ENCODE results near the gene PLXDC2. TPM values are rescaled to one million over a fixed set of nuclear protein-coding genes. Genes with fewer than 3 reads are reported as not detected.

PLXDC2 gene
- total RNA-seq, 4 donors from 2014 or later: 21.2 to 43.2 (median 32.7) TPM

GRCh38 chr10:20289070-20289828 lies 473.0 kb downstream of the PLXDC2 start:
- Histone ChIP-seq H3K4me3 (no peak overlapping the region), H3K9me3 (no peaks in the 10 kb centered on the region), H3K4me1 (no peaks in the 10 kb centered on the region), H3K27ac (no peak overlapping the region), H3K36me3 (no peaks in the 10 kb centered on the region), H3K27me3 (no peaks in the 10 kb centered on the region)
- TF ChIP-seq CTCF (IDR thresholded peaks at IDR 0.05) (no peak), POLR2A (IDR thresholded peaks at IDR 0.05) (no peak)
- DNase-seq: no peak

DNA sequence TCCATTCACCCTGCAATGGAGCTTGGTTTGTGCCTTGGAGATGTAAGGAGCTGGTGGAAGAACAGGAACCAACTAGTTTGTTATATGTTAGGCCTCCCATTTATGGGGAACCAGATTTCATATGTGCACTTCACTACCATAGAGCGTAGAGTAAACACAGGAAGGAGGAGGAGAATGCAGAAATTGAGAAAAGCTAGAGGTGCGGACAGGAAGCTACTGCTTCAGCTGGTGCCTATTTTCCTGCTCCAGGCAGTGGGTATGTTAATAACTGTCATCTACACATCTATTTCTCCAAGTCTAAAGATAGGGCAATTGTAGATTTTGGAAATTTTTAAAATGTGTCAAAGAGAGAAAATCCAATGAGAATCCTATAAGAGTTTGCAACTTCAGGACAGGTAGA lies 482.2 kb downstream of the PLXDC2 start:
- no peak overlapping the region for H3K27ac ChIP-seq
- no peaks in the 10 kb centered on the region for H3K4me1 ChIP-seq
- TF ChIP-seq CTCF (IDR thresholded peaks at IDR 0.05): no peak
- no peak for TF ChIP-seq POLR2A (IDR thresholded peaks at IDR 0.05)
- H3K4me3 ChIP-seq: no peak overlapping the region
- H3K9me3 ChIP-seq: no peaks in the 10 kb centered on the region
- H3K27me3 ChIP-seq: no peaks in the 10 kb centered on the region
- DNase-seq: no peak
- H3K36me3 ChIP-seq: no peaks in the 10 kb centered on the region

DNA sequence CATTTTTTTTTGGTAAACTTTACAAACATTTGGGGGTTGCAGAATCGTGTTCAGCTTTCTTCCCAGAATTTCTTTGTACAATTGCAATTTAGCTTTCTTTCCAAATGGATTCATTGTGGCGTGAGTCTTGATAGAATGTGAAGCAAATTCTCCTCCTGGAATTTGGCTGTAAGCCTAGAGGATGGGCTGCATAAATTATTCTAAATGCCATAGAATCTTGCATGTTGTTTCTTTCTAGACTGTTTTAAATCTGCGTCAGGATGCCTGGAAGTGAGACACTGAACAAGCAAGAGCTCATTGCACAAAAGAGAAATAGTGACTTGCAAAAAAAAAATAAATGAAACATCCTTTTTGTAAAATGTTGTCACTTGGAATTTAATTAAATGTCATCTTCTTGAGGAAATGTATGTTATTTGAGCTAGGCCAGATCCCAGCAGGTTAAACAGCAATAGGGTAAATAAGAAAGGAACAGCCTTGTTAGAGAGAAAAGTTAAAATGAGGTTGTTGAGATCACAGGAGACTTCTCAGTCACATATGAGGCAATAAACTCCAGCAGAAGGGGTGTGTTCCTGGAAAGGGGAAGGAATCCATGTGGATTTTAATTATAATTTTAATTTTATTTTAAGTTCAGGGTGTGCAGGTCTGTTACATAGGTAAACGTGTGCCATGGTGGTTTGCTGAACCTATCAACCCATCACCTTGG lies 483.0 kb downstream of the PLXDC2 start:
- Histone ChIP-seq H3K27ac (no peak overlapping the region), H3K4me1 (no peaks in the 10 kb centered on the region), H3K4me3 (no peak overlapping the region), H3K9me3 (no peaks in the 10 kb centered on the region), H3K36me3 (no peaks in the 10 kb centered on the region), H3K27me3 (no peaks in the 10 kb centered on the region)
- TF ChIP-seq POLR2A (IDR thresholded peaks at IDR 0.05) (no peak), CTCF (IDR thresholded peaks at IDR 0.05) (no peak)
- no peak for DNase-seq

DNA sequence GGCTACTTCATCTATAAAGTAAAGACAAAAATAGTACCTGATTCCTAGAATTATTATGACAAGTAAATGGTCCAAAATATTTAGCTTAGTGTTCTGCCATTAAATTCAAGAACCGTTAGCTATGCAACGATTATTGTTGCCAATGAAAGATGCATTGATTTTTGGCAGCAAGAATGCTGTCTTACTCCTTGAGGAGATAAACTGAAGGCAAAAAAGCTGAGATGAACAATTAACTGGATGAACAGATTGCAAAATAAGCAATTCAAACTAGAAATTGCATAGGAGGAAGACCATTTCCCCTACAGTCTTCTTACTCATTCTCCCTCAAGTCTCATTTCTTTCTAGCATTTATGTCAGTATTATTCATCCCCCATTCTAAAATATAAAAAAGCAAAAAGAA lies 484.5 kb downstream of the PLXDC2 start:
- Histone ChIP-seq H3K4me3 (no peak overlapping the region), H3K4me1 (no peaks in the 10 kb centered on the region), H3K27ac (no peak overlapping the region), H3K9me3 (no peaks in the 10 kb centered on the region), H3K27me3 (no peaks in the 10 kb centered on the region), H3K36me3 (no peaks in the 10 kb centered on the region)
- TF ChIP-seq CTCF (IDR thresholded peaks at IDR 0.05) (no peak), POLR2A (IDR thresholded peaks at IDR 0.05) (no peak)
- no peak for DNase-seq

GRCh38 chr10:20302033-20302432 lies 485.8 kb downstream of the PLXDC2 start:
- Histone ChIP-seq H3K9me3 (no peaks in the 10 kb centered on the region), H3K27me3 (no peaks in the 10 kb centered on the region), H3K4me3 (no peak overlapping the region), H3K36me3 (no peaks in the 10 kb centered on the region), H3K4me1 (no peaks in the 10 kb centered on the region), H3K27ac (no peak overlapping the region)
- TF ChIP-seq CTCF (IDR thresholded peaks at IDR 0.05) (no peak), POLR2A (IDR thresholded peaks at IDR 0.05) (no peak)
- DNase-seq: no peak

All from Peyer's patch (tissue), 4 donors.